Placental epithelial cell (primary cell): ENCODE results near the gene ANGPTL2. TPM values are rescaled to one million over a fixed set of nuclear protein-coding genes. Genes with fewer than 3 reads are reported as not detected.

ENCODE experiments used
- total RNA-seq: library from RNA; depleted of rRNA; stranded (reverse); fragments of >200 nt; gene quantifications from 2 replicates; pipeline ENCODE4 v1.2.3, GENCODE V29; 2012

Gene ANGPTL2
- under 0.01 and 1.2 TPM in 2 replicates for total RNA-seq

GRCh38 chr9:127122176-127123063 lies at the start of gene ANGPTL2:
TSS of gene ANGPTL2 (minus strand) at chr9:127122635. CDS start at chr9:127108731, 13,904 bp downstream.

Other genes starting within 250 kb of the ANGPTL2 start
- gene RALGPS1, start 207.9 kb downstream of the ANGPTL2 start, total RNA-seq, result 1.6 and 2.6 TPM in 2 replicates
- 6.2 and 18.5 TPM in 2 replicates for gene GARNL3, start 142.1 kb upstream of the ANGPTL2 start, total RNA-seq